Mammary epithelial cell (primary cell): Measurements from ENCODE around the gene INSM2.

ENCODE experiments used
- CTCF ChIP-seq, 2 donors: IDR thresholded peaks in 1 of 2; conservative IDR thresholded peaks in 1 of 2; 2 replicates each; pipeline ENCODE4 v1.5.1; 2011 to 2012; ENCODE audit warnings: inconsistent platforms in 2 of 2, low read length in 2 of 2, mild to moderate bottlenecking in 2 of 2, control low read depth in 1 of 2, low read depth in 1 of 2; ENCODE audit not compliant: insufficient read depth in 1 of 2; ENCODE audit errors: extremely low read depth in 1 of 2
- EZH2 ChIP-seq: IDR thresholded peaks from 2 replicates; pipeline ENCODE4 v1.6.1; 2012; ENCODE audit warnings: low read length, inconsistent platforms, borderline replicate concordance

GRCh38 chr14:35506927-35507326, 27.0 kb upstream of the INSM2 start:
- TF ChIP-seq CTCF (conservative IDR thresholded peaks at IDR 0.05 in 1 of 2, IDR thresholded peaks at IDR 0.05 in 1 of 2; ENCODE audit: extremely low read depth in 1 of 2, insufficient read depth in 1 of 2, low read depth in 1 of 2, low read length in 2 of 2) (no peak), EZH2 (no peak)
